BE2C (cell line): ENCODE results near the gene TCOF1.
A peak's percentile ranks its signal among the peaks of the same experiment; 100 is the strongest.

Source experiments
- DNase-seq: peaks from one replicate; pipeline ENCODE4 v3.0.0-alpha.2; 2020
- H3K27me3 ChIP-seq: fragments of 250-450 bp; sonication (Bioruptor Pico); 2 replicates; pipeline ENCODE4 v1.5.1; 2020; ENCODE audit warnings: mild to moderate bottlenecking
- H3K36me3 ChIP-seq: fragments of 250-450 bp; sonication (Bioruptor Pico); 2 replicates; pipeline ENCODE4 v1.5.1; 2020; ENCODE audit warnings: mild to moderate bottlenecking
- H3K4me1 ChIP-seq: fragments of 250-450 bp; sonication (Bioruptor Pico); 2 replicates; pipeline ENCODE4 v1.5.1; 2020
- H3K4me3 ChIP-seq: 2 replicates; pipeline ENCODE4 v1.5.1; 2011; ENCODE audit warnings: low read depth, low read length
- H3K9me3 ChIP-seq: fragments of 250-450 bp; sonication (Bioruptor Pico); 2 replicates; pipeline ENCODE4 v1.5.1; 2020
- CTCF ChIP-seq: IDR thresholded peaks from 2 replicates; pipeline ENCODE4 v1.5.1; 2012; ENCODE audit warnings: mild to moderate bottlenecking, low read depth, low read length

Gene TCOF1

GRCh38 chr5:150317048-150318003 lies 40.2 kb upstream of the TCOF1 start:
- Histone ChIP-seq H3K36me3 (no peaks in the 10 kb centered on the region), H3K4me3 (no peak overlapping the region), H3K9me3 (no peaks in the 10 kb centered on the region), H3K27me3 (no peaks in the 10 kb centered on the region), H3K4me1 (peaks cover 40% of the 10 kb centered on the region)
- DNase-seq: peak; percentile 96
- TF ChIP-seq CTCF: no peak

- Histone ChIP-seq H3K4me3 (no peak overlapping the region), H3K27me3 (no peaks in the 10 kb centered on the region), H3K9me3 (no peaks in the 10 kb centered on the region), H3K36me3 (no peaks in the 10 kb centered on the region), H3K4me1 (peaks cover 35% of the 10 kb centered on the region)
- no peak for DNase-seq
- TF ChIP-seq CTCF: no peak
Observed at GRCh38 chr5:150318613-150319483, 38.6 kb upstream of the TCOF1 start.

GRCh38 chr5:150319484-150319790 lies 38.1 kb upstream of the TCOF1 start:
- DNase-seq: no peak
- H3K27me3 ChIP-seq: no peaks in the 10 kb centered on the region
- H3K4me3 ChIP-seq: no peak overlapping the region
- peaks cover 35% of the 10 kb centered on the region for H3K4me1 ChIP-seq
- TF ChIP-seq CTCF: no peak
- H3K36me3 ChIP-seq: no peaks in the 10 kb centered on the region
- no peaks in the 10 kb centered on the region for H3K9me3 ChIP-seq

- H3K9me3 ChIP-seq: no peaks in the 10 kb centered on the region
- no peak for TF ChIP-seq CTCF
- peaks cover 35% of the 10 kb centered on the region for H3K4me1 ChIP-seq
- DNase-seq: peak; percentile 50
- H3K4me3 ChIP-seq: no peak overlapping the region
- H3K36me3 ChIP-seq: no peaks in the 10 kb centered on the region
- no peaks in the 10 kb centered on the region for H3K27me3 ChIP-seq
Observed at GRCh38 chr5:150320044-150320613, 37.4 kb upstream of the TCOF1 start.

- Histone ChIP-seq H3K27me3 (no peaks in the 10 kb centered on the region), H3K4me3 (no peak overlapping the region), H3K4me1 (peaks cover 35% of the 10 kb centered on the region), H3K36me3 (no peaks in the 10 kb centered on the region), H3K9me3 (no peaks in the 10 kb centered on the region)
- no peak for TF ChIP-seq CTCF
- DNase-seq: no peak
Observed at GRCh38 chr5:150321211-150321610, 36.3 kb upstream of the TCOF1 start.
